ENCODE data around the gene MYO5C.

DNA sequence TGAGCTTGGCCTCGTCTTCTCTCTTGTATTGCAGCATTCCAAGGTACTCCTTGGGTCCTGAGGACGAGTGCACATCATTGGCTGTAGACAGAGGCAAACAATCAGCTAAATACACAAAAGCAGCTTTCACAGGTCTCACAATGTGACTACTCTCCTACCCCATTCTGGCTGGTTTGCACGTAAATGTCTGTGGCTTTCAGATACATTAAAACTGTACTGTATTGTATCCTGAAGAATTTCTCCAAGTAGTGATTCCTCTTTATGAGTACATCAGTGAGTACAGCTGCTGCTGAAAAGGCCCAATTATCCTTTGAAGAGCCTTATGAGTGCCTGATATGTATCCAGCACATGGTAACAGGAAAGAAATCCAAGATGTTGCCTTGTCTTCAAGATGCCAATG lies 82.4 kb downstream of the MYO5C start:
- TF ChIP-seq POLR2AphosphoS5 (IDR thresholded peaks at IDR 0.05), result no peak
- TF ChIP-seq, protein P1, sequence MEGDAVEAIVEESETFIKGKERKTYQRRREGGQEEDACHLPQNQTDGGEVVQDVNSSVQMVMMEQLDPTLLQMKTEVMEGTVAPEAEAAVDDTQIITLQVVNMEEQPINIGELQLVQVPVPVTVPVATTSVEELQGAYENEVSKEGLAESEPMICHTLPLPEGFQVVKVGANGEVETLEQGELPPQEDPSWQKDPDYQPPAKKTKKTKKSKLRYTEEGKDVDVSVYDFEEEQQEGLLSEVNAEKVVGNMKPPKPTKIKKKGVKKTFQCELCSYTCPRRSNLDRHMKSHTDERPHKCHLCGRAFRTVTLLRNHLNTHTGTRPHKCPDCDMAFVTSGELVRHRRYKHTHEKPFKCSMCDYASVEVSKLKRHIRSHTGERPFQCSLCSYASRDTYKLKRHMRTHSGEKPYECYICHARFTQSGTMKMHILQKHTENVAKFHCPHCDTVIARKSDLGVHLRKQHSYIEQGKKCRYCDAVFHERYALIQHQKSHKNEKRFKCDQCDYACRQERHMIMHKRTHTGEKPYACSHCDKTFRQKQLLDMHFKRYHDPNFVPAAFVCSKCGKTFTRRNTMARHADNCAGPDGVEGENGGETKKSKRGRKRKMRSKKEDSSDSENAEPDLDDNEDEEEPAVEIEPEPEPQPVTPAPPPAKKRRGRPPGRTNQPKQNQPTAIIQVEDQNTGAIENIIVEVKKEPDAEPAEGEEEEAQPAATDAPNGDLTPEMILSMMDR (IDR thresholded peaks at IDR 0.05), result no peak
- no peak for TF ChIP-seq POLR2A (IDR thresholded peaks at IDR 0.05)

Measured in upper lobe of left lung (tissue), 4 donors.